GM18505 (cell line): ENCODE measurements around the gene LTF.

Experiments used
- ATAC-seq: cut with Tn5 transposase; IDR thresholded peaks from one replicate; pipeline ENCODE4 v1.9.1; 2021; ENCODE audit not compliant: unreplicated experiment
- POLR2A ChIP-seq: IDR thresholded peaks from 4 replicates; pipeline ENCODE4 v1.6.1; 2011; ENCODE audit warnings: borderline replicate concordance; ENCODE audit not compliant: insufficient read depth, insufficient read length; ENCODE audit errors: extremely low read depth

The LTF gene

GRCh38 chr3:46468753-46469600 lies 4.3 kb upstream of the LTF start:
- no peak for ATAC-seq
- no peak for TF ChIP-seq POLR2A

- TF ChIP-seq POLR2A: no peak
- ATAC-seq: no peak
Measured at GRCh38 chr3:46467562-46467961, 2.9 kb upstream of the LTF start.

GRCh38 chr3:46466871-46467403 lies 2.2 kb upstream of the LTF start:
- no peak for ATAC-seq

GRCh38 chr3:46466273-46466672 lies 1.6 kb upstream of the LTF start:
- ATAC-seq: no peak
- no peak for TF ChIP-seq POLR2A

More at GRCh38 chr3:46466871-46467403, 2.2 kb upstream of the LTF start:
- TF ChIP-seq POLR2A: no peak

- ATAC-seq: no peak
- no peak for TF ChIP-seq POLR2A
Measured at GRCh38 chr3:46465196-46465520, 453 bp upstream of the LTF start.

GRCh38 chr3:46463868-46464241 lies 850 bp downstream of the LTF start:
- ATAC-seq: no peak
- TF ChIP-seq POLR2A: no peak

GRCh38 chr3:46463120-46463867 lies 1.4 kb downstream of the LTF start:
- no peak for TF ChIP-seq POLR2A
- ATAC-seq: no peak

- no peak for TF ChIP-seq POLR2A
- no peak for ATAC-seq
Measured at GRCh38 chr3:46462511-46462910, 2.2 kb downstream of the LTF start.

- no peak for ATAC-seq
- TF ChIP-seq POLR2A: no peak
Measured at GRCh38 chr3:46462111-46462510, 2.6 kb downstream of the LTF start.

- no peak for ATAC-seq
- TF ChIP-seq POLR2A: no peak
Measured at GRCh38 chr3:46460051-46460450, 4.7 kb downstream of the LTF start.

GRCh38 chr3:46456118-46456517 lies 8.6 kb downstream of the LTF start:
- TF ChIP-seq POLR2A: no peak
- no peak for ATAC-seq

GRCh38 chr3:46455231-46456115 lies 9.2 kb downstream of the LTF start:
- TF ChIP-seq POLR2A: no peak

GRCh38 chr3:46454606-46455005 lies 10.1 kb downstream of the LTF start:
- TF ChIP-seq POLR2A: no peak
- ATAC-seq: no peak

More at GRCh38 chr3:46455231-46456115, 9.2 kb downstream of the LTF start:
- no peak for ATAC-seq
